ENCODE results near the gene PDCD4.

Gene PDCD4

DNA sequence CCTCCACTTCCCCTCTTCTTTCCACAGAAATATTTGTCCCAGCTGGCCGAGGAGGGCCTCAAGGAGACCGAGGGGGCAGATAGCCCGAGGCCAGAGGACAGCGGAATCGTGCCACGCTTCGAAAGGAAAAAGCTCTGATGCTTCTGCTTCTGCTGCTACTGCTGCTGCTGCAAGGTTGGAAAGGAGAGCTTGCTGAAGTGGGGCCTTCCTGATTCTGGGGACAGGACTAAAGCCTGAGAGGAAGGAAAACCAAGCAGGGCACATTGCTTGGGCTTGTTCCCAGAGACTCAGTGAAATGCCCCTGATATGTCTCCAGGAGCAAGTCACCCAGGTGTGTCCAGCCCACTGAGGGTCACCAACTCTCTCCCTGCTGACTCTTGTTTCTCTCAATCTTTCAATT is 35.9 kb upstream of the PDCD4 start:
- Histone ChIP-seq H3K9me3 (ENCODE audit: severe bottlenecking) (no peaks in the 10 kb centered on the region), H3K4me3 (ENCODE audit: severe bottlenecking) (no peak overlapping the region), H3K4me1 (ENCODE audit: insufficient read depth, poor library complexity, severe bottlenecking) (peaks cover 8% of the 10 kb centered on the region), H3K27me3 (ENCODE audit: insufficient read depth, poor library complexity, severe bottlenecking) (no peaks in the 10 kb centered on the region), H3K27ac (ENCODE audit: poor library complexity, severe bottlenecking) (no peak overlapping the region), H3K36me3 (ENCODE audit: low read depth) (no peaks in the 10 kb centered on the region)
- TF ChIP-seq CTCF (IDR thresholded peaks at IDR 0.05; ENCODE audit: poor library complexity, severe bottlenecking): no peak
- no peak for ATAC-seq (ENCODE audit: low read depth)
- DNase-seq (ENCODE audit: low spot score): no peak

- no peaks in the 10 kb centered on the region for H3K9me3 ChIP-seq (ENCODE audit: severe bottlenecking)
- H3K27me3 ChIP-seq (ENCODE audit: insufficient read depth, poor library complexity, severe bottlenecking): no peaks in the 10 kb centered on the region
- peaks cover 8% of the 10 kb centered on the region for H3K4me1 ChIP-seq (ENCODE audit: insufficient read depth, poor library complexity, severe bottlenecking)
- ATAC-seq (ENCODE audit: low read depth) (no peak), DNase-seq (ENCODE audit: low spot score) (no peak)
- no peaks in the 10 kb centered on the region for H3K36me3 ChIP-seq (ENCODE audit: low read depth)
- H3K27ac ChIP-seq (ENCODE audit: poor library complexity, severe bottlenecking): no peak overlapping the region
- TF ChIP-seq CTCF (IDR thresholded peaks at IDR 0.05; ENCODE audit: poor library complexity, severe bottlenecking): no peak
- no peak overlapping the region for H3K4me3 ChIP-seq (ENCODE audit: severe bottlenecking)
These were observed 35.0 kb upstream of the PDCD4 start for GRCh38 chr10:110836706-110837105.

DNA sequence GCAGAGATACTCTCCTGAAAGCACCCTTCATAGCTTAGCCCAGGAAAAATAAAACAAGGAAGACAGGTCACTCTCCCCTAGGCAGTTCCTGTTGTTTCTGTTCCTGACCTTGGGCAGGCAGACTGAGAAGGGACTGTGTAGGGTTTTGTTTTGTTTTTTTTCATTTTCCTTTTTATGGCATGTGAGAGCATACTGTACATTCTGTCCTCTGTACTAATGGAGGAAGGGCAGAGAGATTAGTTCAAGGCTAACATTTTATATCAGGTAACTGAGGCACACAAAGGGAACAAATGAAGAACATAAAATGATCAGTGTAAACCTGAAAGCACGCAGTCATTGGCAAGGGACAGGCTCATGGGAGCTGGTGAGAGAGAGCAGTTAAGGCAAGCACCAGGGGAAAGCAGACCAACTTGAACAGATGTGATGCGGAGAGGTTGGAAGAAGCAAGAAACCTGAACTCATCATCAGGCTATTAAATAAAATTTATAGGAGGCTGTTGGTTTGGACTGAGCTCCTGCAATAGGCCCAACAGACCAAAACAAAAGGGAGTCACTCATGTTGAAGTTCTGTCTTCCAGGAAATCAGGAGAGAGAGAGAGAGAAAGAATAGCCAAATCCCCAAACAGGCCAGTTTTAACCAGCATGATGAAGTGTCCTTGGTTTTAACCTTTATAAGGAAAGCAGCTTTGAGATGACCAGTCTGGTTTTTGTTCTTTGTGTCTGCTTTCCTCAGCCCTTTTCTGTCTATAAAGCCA is 34.1 kb upstream of the PDCD4 start:
- Histone ChIP-seq H3K4me3 (ENCODE audit: severe bottlenecking) (no peak overlapping the region), H3K36me3 (ENCODE audit: low read depth) (no peaks in the 10 kb centered on the region), H3K9me3 (ENCODE audit: severe bottlenecking) (no peaks in the 10 kb centered on the region), H3K27ac (ENCODE audit: poor library complexity, severe bottlenecking) (no peak overlapping the region), H3K4me1 (ENCODE audit: insufficient read depth, poor library complexity, severe bottlenecking) (peaks cover 8% of the 10 kb centered on the region), H3K27me3 (ENCODE audit: insufficient read depth, poor library complexity, severe bottlenecking) (no peaks in the 10 kb centered on the region)
- no peak for DNase-seq (ENCODE audit: low spot score)
- no peak for ATAC-seq (ENCODE audit: low read depth)
- TF ChIP-seq CTCF (IDR thresholded peaks at IDR 0.05; ENCODE audit: poor library complexity, severe bottlenecking): no peak

GRCh38 chr10:110840225-110840922 is 31.4 kb upstream of the PDCD4 start:
- Histone ChIP-seq H3K9me3 (ENCODE audit: severe bottlenecking) (no peaks in the 10 kb centered on the region), H3K4me1 (ENCODE audit: insufficient read depth, poor library complexity, severe bottlenecking) (peaks cover 3% of the 10 kb centered on the region), H3K27ac (ENCODE audit: poor library complexity, severe bottlenecking) (no peak overlapping the region), H3K27me3 (ENCODE audit: insufficient read depth, poor library complexity, severe bottlenecking) (no peaks in the 10 kb centered on the region), H3K4me3 (ENCODE audit: severe bottlenecking) (no peak overlapping the region), H3K36me3 (ENCODE audit: low read depth) (no peaks in the 10 kb centered on the region)
- ATAC-seq (ENCODE audit: low read depth) (peak; percentile 49; the same call in 2 of the 3 replicates), DNase-seq (ENCODE audit: low spot score) (no peak)
- TF ChIP-seq CTCF (IDR thresholded peaks at IDR 0.05; ENCODE audit: poor library complexity, severe bottlenecking): no peak

All from RWPE2 (cell line).